DOHH2 (cell line): ENCODE measurements around the gene SHISA7.

Source experiments
- CTCF ChIP-seq: fragments of 200-600 bp; sonication (generic); IDR thresholded peaks from one replicate; pipeline ENCODE4 v1.5.1; 2014; ENCODE audit warnings: antibody characterized with exemption, mild to moderate bottlenecking, low read depth, low read length; ENCODE audit not compliant: poor library complexity, severe bottlenecking
- EZH2phosphoT487 ChIP-seq: fragments of 200-600 bp; sonication (generic); IDR thresholded peaks from 2 replicates; pipeline ENCODE4 v1.6.1; 2017; ENCODE audit warnings: borderline replicate concordance, mild to moderate bottlenecking, antibody characterized with exemption, low read length, moderate library complexity, mixed read lengths

- TF ChIP-seq CTCF (no peak), EZH2phosphoT487 (no peak)
Observed at GRCh38 chr19:55459950-55460657, 17.0 kb upstream of the SHISA7 start.
